ENCODE results near the gene NHERF2.

The NHERF2 gene

DNA sequence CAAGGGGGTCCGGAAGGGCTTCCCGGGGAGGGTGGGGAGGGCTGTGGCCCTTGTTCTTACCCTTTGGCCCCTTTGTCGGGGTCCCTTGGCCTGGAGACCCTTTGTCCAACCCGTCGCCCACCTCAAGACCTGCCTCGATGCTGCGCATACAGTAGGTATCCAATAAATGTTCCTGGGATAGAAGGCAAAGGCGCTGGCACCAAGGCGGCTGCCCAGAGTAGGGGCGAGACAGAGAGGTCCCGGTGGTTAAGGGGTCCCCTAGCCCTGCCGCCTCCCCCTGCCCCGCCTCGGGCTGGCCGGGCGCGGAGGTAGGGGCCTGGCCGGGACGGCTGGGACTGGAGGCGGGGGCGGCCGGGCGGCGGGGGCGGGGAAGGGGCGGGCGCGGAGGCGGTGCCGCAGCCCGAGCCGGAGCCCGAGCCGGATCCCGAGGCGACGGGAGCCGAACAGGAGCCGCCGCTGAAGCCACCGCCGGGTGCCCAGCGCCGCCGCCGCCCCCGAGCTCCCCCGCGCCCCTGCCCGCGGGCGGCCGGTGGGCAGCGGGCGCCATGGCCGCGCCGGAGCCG, at the start of gene NHERF2:
NHERF2 (plus strand) TSS at position 442 of the 563 bp plus-strand sequence; CDS start at position 546, 104 bp downstream.
- no peak for DNase-seq (ENCODE audit: low read depth, low spot score)

DNA sequence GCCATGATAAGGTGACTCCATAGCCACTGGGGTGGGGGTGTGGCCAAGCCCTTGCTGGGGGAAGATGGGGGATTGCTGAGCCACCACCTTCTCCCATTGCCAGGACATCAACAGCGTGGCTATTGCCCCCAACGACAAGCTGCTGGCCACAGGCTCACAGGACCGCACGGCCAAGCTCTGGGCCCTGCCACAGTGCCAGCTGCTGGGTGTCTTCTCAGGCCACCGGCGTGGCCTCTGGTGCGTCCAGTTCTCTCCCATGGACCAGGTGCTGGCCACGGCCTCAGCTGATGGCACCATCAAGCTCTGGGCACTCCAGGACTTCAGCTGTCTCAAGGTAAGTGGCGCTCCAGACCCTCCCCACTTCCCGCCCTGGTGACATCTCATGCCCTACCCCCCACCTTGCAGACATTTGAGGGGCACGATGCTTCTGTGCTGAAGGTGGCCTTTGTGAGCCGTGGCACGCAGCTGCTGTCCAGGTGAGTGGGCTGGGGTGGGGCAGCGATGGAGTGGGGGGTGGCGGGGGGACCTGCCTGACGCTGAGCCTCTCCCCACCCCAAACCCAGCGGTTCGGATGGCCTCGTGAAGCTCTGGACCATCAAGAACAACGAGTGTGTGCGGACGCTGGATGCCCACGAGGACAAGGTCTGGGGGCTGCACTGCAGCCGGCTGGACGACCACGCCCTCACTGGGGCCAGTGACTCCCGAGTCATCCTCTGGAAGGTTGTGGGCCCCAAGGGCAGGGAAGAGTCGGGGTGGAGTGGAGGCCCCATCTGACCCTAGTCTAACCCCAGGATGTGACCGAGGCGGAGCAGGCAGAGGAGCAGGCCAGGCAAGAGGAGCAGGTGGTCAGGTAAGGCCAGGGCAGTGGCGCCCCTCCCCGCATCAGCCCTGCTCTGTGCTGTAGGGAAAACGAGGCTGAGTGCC, 49.5 kb upstream of the NHERF2 start:
- DNase-seq (ENCODE audit: low read depth, low spot score), result no peak

DNA sequence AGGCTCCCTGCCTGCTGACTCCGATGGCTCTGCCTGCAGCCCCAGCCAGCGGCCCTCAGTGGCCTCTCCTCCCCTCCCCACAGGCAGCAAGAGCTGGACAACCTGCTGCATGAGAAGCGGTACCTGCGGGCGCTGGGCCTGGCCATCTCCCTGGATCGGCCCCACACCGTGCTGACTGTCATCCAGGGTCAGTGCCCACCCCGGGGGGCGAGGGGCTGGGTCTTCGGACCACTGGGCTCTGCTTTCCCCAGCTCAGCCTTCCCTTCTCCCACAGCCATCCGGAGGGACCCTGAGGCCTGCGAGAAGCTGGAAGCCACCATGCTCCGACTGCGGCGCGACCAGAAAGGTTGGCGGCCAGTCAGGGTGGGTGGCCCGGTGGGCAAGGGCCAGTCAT, 48.8 kb upstream of the NHERF2 start:
- DNase-seq (ENCODE audit: low read depth, low spot score), result no peak

DNA sequence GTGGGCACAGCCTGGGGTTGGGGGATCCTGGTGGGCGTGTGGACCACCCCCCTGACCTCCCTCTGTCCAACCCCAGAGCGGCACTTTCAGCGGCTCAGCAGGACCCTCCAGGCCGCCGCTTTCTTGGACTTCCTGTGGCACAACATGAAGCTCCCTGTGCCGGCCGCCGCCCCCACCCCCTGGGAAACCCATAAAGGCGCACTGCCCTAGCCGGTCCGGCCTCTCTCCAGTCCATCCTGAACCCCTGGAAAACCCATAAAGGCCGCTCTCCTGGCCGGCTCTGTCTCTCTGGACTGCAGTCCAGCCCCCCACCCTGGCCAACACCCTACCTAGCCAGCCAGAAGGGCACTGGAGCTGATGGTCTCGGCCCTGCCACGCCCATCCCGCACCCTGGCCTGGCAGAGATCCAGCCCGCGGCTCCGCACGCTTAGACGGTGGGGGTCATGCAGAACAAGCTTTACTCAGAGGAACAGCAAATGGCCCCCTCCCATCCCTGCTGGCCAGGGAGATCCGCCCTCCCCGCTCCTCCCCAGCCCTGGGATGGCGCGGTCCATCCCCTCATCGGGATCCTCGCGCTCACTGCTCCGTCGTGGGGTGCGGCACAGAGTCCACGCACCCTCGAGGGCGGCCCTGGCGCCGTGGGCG, 48.1 kb upstream of the NHERF2 start:
- no peak for DNase-seq (ENCODE audit: low read depth, low spot score)

DNA sequence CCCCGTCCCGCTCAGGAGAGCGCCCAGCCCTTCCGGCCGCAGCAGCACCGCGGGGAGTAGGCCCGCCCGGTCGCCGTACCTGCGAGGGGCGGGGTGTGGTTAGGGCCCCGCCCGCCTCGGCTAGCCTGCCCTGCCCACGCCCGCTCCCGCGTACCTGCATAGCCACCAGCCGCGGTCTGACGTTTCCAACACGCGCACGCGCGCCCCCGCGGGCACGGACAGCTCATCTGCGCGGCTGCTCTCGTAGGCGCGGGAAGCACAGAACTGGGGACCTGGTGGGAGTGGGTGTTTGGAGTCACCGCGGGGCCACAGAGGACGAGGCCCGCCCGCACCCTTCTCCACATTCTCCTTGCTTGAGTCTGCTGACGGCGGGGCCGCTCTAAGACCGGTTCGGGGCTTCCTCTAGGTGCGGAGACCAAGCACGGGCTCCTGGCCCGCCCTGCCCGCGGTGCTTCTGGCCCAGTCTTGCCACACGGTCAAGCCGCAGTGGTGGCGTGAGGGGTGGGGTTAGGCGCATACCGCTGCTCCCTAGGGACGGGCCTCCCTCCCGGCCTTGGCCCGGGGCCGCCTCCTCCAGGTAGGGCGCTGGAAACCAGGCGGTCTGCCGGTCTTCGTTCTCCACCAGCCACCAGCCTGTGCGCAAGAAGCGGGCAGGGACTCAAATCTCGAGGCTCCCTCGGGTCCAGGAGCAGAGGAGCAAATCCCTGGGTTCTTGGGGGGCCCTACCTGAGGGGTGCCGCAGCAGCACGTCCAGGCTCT, 47.3 kb upstream of the NHERF2 start:
- no peak for DNase-seq (ENCODE audit: low read depth, low spot score)

- no peak for DNase-seq (ENCODE audit: low read depth, low spot score)
Observed at GRCh38 chr16:1980030-1980769, 46.5 kb upstream of the NHERF2 start.

DNA sequence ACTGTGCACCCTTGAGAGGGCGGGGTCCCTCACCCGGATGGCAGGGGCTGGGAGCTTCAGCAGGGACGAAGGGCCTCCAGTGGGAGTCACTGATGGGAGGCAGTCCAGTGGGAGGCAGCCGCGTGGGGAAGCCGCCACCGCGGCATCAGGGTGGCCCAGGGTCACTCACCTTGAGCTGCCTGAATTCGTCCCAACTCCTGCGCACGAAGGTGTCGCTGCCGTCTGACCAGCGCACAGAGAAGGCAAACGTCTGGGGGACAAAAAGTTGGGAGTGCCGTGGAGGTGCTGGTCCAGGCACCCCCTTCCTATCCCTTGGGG, 46.0 kb upstream of the NHERF2 start:
- DNase-seq (ENCODE audit: low read depth, low spot score), result no peak

DNA sequence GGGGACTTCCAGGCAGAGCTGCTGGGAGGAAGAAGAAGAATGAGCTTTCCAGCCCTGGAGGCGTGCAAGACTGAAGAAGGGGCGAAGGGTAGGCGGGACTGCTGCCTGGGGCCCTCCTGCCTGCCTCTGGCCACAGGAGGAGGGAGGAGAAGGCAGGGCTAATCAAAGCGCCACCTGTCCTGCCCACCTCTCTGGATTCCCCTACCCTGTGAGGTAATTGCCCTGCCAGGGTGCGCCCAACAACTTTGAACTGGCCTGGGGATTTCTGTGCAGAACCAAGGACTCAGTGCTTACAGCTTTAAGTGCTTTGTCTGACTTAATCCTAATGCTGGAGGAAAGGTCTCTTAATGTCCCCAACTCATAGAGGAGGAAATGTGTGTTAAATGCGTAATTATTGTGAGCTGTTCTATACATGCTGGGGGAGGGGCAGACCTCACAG, 45.3 kb upstream of the NHERF2 start, which contains the start of gene NOXO1:
NOXO1 (minus strand) TSS at position 72 of the 439 bp plus-strand sequence. CDS start 290 bp downstream, outside the sequence.
- no peak for DNase-seq (ENCODE audit: low read depth, low spot score)

- no peak for DNase-seq (ENCODE audit: low read depth, low spot score)
Observed at GRCh38 chr16:1982013-1982433, 44.7 kb upstream of the NHERF2 start.

- no peak for DNase-seq (ENCODE audit: low read depth, low spot score)
Observed at GRCh38 chr16:1982991-1983543, 43.6 kb upstream of the NHERF2 start.

- DNase-seq (ENCODE audit: low read depth, low spot score), result no peak
Observed at GRCh38 chr16:1983544-1984346, 43.0 kb upstream of the NHERF2 start, which contains the start of gene GFER. TSS of gene GFER (plus strand) at chr16:1984193. CDS start at chr16:1984219, 26 bp downstream.

- DNase-seq (ENCODE audit: low read depth, low spot score), result no peak
Observed at GRCh38 chr16:1984347-1985225, 42.1 kb upstream of the NHERF2 start.

DNA sequence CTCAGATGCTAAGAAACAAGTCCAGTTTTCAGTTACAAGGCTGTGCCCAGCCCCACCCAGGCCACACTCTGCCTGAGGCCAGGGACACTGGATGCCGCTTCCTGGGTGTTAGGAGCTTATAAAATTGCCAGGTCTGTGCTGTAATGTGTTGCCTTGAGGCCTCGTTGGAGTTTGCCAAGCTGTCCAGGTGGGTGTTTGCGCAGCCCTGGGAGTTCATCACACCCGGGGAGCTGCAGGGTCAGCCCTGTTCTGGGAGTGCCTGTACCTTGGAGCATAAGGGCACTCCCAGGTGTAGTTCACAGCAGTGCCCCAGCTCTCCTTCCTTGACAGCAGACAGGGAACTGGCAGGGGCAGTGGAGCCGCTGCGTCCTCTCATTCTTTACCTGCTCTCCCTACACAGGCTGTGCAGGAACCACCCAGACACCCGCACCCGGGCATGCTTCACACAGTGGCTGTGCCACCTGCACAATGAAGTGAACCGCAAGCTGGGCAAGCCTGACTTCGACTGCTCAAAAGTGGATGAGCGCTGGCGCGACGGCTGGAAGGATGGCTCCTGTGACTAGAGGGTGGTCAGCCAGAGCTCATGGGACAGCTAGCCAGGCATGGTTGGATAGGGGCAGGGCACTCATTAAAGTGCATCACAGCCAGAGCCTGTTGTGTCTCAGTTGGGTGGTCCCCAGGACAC, 41.1 kb upstream of the NHERF2 start:
- DNase-seq (ENCODE audit: low read depth, low spot score), result no peak

DNA sequence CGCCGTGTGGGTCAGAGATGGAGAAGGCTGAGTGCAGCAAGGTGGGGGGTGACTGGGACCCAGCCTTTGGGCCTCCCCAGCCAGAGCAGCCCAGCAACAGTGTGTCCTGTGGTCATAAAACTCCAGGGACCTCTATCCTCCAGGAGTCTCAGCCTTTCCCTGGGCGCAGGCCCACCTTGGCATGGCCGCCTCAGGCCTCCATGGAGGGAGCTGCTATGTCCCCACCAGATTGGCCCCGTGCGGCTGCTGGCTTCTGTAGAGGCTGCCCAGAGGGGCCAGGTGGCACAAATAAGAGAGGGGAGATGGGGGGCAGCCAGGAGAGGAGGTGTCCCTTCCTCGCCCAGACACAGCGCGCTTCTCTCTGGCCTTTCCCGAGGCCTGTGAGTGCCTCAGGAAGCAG, 39.5 kb upstream of the NHERF2 start:
- no peak for DNase-seq (ENCODE audit: low read depth, low spot score)

- no peak for DNase-seq (ENCODE audit: low read depth, low spot score)
Observed at GRCh38 chr16:1989209-1990100, 37.2 kb upstream of the NHERF2 start, which contains the start of gene SYNGR3. TSS of gene SYNGR3 (plus strand) at chr16:1989970. CDS start at chr16:1990103, 133 bp downstream.

GRCh38 chr16:1990101-1990350, 36.7 kb upstream of the NHERF2 start:
- DNase-seq (ENCODE audit: low read depth, low spot score), result no peak

GRCh38 chr16:1990351-1991134, 36.2 kb upstream of the NHERF2 start:
- no peak for DNase-seq (ENCODE audit: low read depth, low spot score)
